Glutamatergic neuron (in vitro differentiated cells): ENCODE data around the gene TMEM72. TPM values are rescaled to one million over a fixed set of nuclear protein-coding genes. Genes with fewer than 3 reads are reported as not detected.

Source experiments
- DNase-seq: peaks from one replicate; pipeline ENCODE4 v3.0.0; 2022
- H3K27ac Mint-ChIP-seq: one replicate; pipeline ENCODE4 v1.8.0; 2020; ENCODE audit warnings: mild to moderate bottlenecking, mixed read lengths, inconsistent platforms; ENCODE audit not compliant: unreplicated experiment
- H3K27me3 Mint-ChIP-seq: one replicate; pipeline ENCODE4 v1.8.0; 2020; ENCODE audit warnings: mild to moderate bottlenecking, moderate library complexity, mixed read lengths, inconsistent platforms; ENCODE audit not compliant: unreplicated experiment
- H3K36me3 Mint-ChIP-seq: one replicate; pipeline ENCODE4 v1.8.0; 2020; ENCODE audit warnings: mild to moderate bottlenecking, mixed read lengths, inconsistent platforms; ENCODE audit not compliant: unreplicated experiment
- H3K4me1 Mint-ChIP-seq: one replicate; pipeline ENCODE4 v1.8.0; 2020; ENCODE audit warnings: mild to moderate bottlenecking, low read depth, mixed read lengths, inconsistent platforms; ENCODE audit not compliant: unreplicated experiment
- H3K4me3 Mint-ChIP-seq: one replicate; pipeline ENCODE4 v1.8.0; 2020; ENCODE audit warnings: mild to moderate bottlenecking, mixed read lengths, inconsistent platforms; ENCODE audit not compliant: unreplicated experiment
- H3K9me3 Mint-ChIP-seq: one replicate; pipeline ENCODE4 v1.8.0; 2020; ENCODE audit warnings: mild to moderate bottlenecking, moderate library complexity, mixed read lengths, inconsistent platforms; ENCODE audit not compliant: unreplicated experiment
- CTCF ChIP-seq: fragments of 200-600 bp; sonication (generic); IDR thresholded peaks from one replicate; pipeline ENCODE4 v1.5.0; 2021; ENCODE audit not compliant: partially characterized antibody, unreplicated experiment
- total RNA-seq: library from RNA; stranded (reverse); fragmentation: NEBNext Ultra II Directional; extraction: Animal tissue kit (Norgen Biotek cat#: 25700); gene quantifications from one replicate; pipeline ENCODE4 v1.2.1, GENCODE V29; 2021; ENCODE audit not compliant: unreplicated experiment

Gene TMEM72
- total RNA-seq, 1 donor from 2014 or later: not detected

- Mint-ChIP-seq H3K9me3 (peaks cover 12% of the 10 kb centered on the region), H3K4me3 (no peak overlapping the region), H3K27ac (no peak overlapping the region), H3K4me1 (peaks cover 22% of the 10 kb centered on the region), H3K36me3 (peaks cover 11% of the 10 kb centered on the region), H3K27me3 (peaks cover 7% of the 10 kb centered on the region)
- TF ChIP-seq CTCF: no peak
- no peak for DNase-seq
These were observed 3.8 kb downstream of the TMEM72 start for GRCh38 chr10:44914891-44915290.

GRCh38 chr10:44916429-44916828 is 5.3 kb downstream of the TMEM72 start:
- TF ChIP-seq CTCF: no peak
- no peak for DNase-seq
- peaks cover 12% of the 10 kb centered on the region for H3K9me3 Mint-ChIP-seq
- H3K36me3 Mint-ChIP-seq: peaks cover 11% of the 10 kb centered on the region
- peaks cover 12% of the 10 kb centered on the region for H3K4me1 Mint-ChIP-seq
- H3K27me3 Mint-ChIP-seq: peaks cover 13% of the 10 kb centered on the region
- H3K4me3 Mint-ChIP-seq: no peak overlapping the region
- H3K27ac Mint-ChIP-seq: no peak overlapping the region

GRCh38 chr10:44917848-44918247 is 6.7 kb downstream of the TMEM72 start:
- Mint-ChIP-seq H3K4me3 (no peak overlapping the region), H3K4me1 (peaks cover 12% of the 10 kb centered on the region), H3K27ac (no peak overlapping the region), H3K36me3 (peaks cover 11% of the 10 kb centered on the region), H3K27me3 (peaks cover 13% of the 10 kb centered on the region), H3K9me3 (peaks cover 12% of the 10 kb centered on the region)
- DNase-seq: no peak
- TF ChIP-seq CTCF: no peak

- Mint-ChIP-seq H3K27me3 (peaks cover 10% of the 10 kb centered on the region), H3K9me3 (peaks cover 9% of the 10 kb centered on the region), H3K27ac (no peak overlapping the region), H3K4me3 (peak overlapping the region; percentile 44), H3K4me1 (no peaks in the 10 kb centered on the region), H3K36me3 (peaks cover 11% of the 10 kb centered on the region)
- no peak for DNase-seq
- TF ChIP-seq CTCF: no peak
These were observed 9.1 kb downstream of the TMEM72 start for GRCh38 chr10:44920252-44920651.

GRCh38 chr10:44921061-44921460 is 9.9 kb downstream of the TMEM72 start:
- peaks cover 7% of the 10 kb centered on the region for H3K9me3 Mint-ChIP-seq
- peaks cover 11% of the 10 kb centered on the region for H3K36me3 Mint-ChIP-seq
- no peak for TF ChIP-seq CTCF
- DNase-seq: no peak
- H3K4me3 Mint-ChIP-seq: no peak overlapping the region
- no peak overlapping the region for H3K27ac Mint-ChIP-seq
- H3K27me3 Mint-ChIP-seq: peaks cover 10% of the 10 kb centered on the region
- H3K4me1 Mint-ChIP-seq: no peaks in the 10 kb centered on the region
